Endothelial cell of umbilical vein (primary cell): ENCODE results near the gene PI4KA. TPM values are rescaled to one million over a fixed set of nuclear protein-coding genes. Genes with fewer than 3 reads are reported as not detected.

Experiments used
- BruUV-seq: library from RNA; stranded (reverse); fragments of 400-500 nt; replicated peaks from 2 replicates; lab custom pipeline; 2021; lab: Mats Ljungman, UMichigan
- CTCF ChIA-PET: fragments of 300-600, 350-600 bp; sonication (Branson Sonifier 250); formaldehyde crosslinking; loops from one replicate; lab custom pipeline; 2021; ENCODE audit warnings: antibody characterized with exemption, inconsistent platforms; lab: Charles Lee
- POLR2A ChIA-PET: fragments of 300-600, 350-600 bp; sonication (Branson Sonifier 250); formaldehyde crosslinking; loops from one replicate; lab custom pipeline; 2021; ENCODE audit warnings: antibody characterized with exemption, inconsistent platforms; lab: Charles Lee
- DNase-seq: peaks from one replicate; pipeline ENCODE4 v3.0.0-alpha.2; 2011; ENCODE audit warnings: low read depth, low spot score
- FAIRE-seq: peaks from 2 replicates; lab custom pipeline; 2011; peaks lifted over from hg19 to GRCh38; lab: Jason Lieb, UNC
- H2AFZ ChIP-seq: 2 replicates; pipeline ENCODE4 v1.6.0; 2012; ENCODE audit warnings: low read depth, low read length, control low read depth, inconsistent platforms
- H3K27ac ChIP-seq: 2 replicates; pipeline ENCODE4 v1.5.1; 2011; ENCODE audit warnings: low read depth, mild to moderate bottlenecking, control low read depth, low read length, moderate library complexity; ENCODE audit not compliant: insufficient read depth
- H3K27me3 ChIP-seq, 2 experiments: 2 replicates each; pipeline versions ENCODE4 v1.6.0 to v1.6.1; 2011; ENCODE audit warnings: low read length in 2 of 2, mixed read lengths in 1 of 2; ENCODE audit not compliant: control insufficient read depth in 2 of 2, insufficient read depth in 2 of 2
- H3K36me3 ChIP-seq, 2 experiments: 2 replicates in 1 of 2; 3 replicates in 1 of 2; pipeline ENCODE4 v1.5.1; 2011; ENCODE audit warnings: low read length in 2 of 2, mild to moderate bottlenecking in 1 of 2, moderate library complexity in 1 of 2; ENCODE audit not compliant: control insufficient read depth in 2 of 2, insufficient read depth in 2 of 2; ENCODE audit errors: extremely low read depth in 1 of 2
- H3K4me1 ChIP-seq: 3 replicates; pipeline ENCODE4 v1.5.1; 2011; ENCODE audit warnings: mild to moderate bottlenecking, low read length; ENCODE audit not compliant: control insufficient read depth, insufficient read depth; ENCODE audit errors: extremely low read depth
- H3K4me2 ChIP-seq: 2 replicates; pipeline ENCODE4 v1.6.1; 2011; ENCODE audit warnings: low read length, control low read depth, mixed read lengths; ENCODE audit not compliant: insufficient read depth
- H3K4me3 ChIP-seq, 3 experiments: fragments of 200-600 bp in 1 of 3; sonication (generic), shearing (Covaris generic) in 1 of 3; replicated peaks in 1 of 3; 2 replicates each; pipeline ENCODE4 v1.5.1; 2011 to 2016; ENCODE audit warnings: control low read depth in 3 of 3, low read length in 3 of 3, mild to moderate bottlenecking in 2 of 3, inconsistent platforms in 1 of 3, low read depth in 1 of 3, moderate library complexity in 1 of 3; ENCODE audit not compliant: insufficient read depth in 1 of 3
- H3K79me2 ChIP-seq: 2 replicates; pipeline ENCODE4 v1.6.0; 2012; ENCODE audit warnings: low read length, inconsistent platforms; ENCODE audit not compliant: control insufficient read depth, insufficient read depth
- H3K9ac ChIP-seq: replicated peaks from 2 replicates; pipeline ENCODE3; 2011; ENCODE audit warnings: low read length, control low read depth; ENCODE audit not compliant: insufficient read depth; ENCODE audit errors: extremely low read depth
- H3K9me1 ChIP-seq: replicated peaks from 3 replicates; pipeline ENCODE4 v1.6.0; 2011; ENCODE audit warnings: mild to moderate bottlenecking, low read length; ENCODE audit not compliant: control insufficient read depth, insufficient read depth; ENCODE audit errors: extremely low read depth
- H3K9me3 ChIP-seq: replicated peaks from 2 replicates; pipeline ENCODE4 v1.5.1; 2012; ENCODE audit warnings: low read length, inconsistent platforms; ENCODE audit not compliant: control insufficient read depth, insufficient read depth
- H4K20me1 ChIP-seq: replicated peaks from 2 replicates; pipeline ENCODE3; 2011; ENCODE audit warnings: mild to moderate bottlenecking, low read length; ENCODE audit not compliant: control insufficient read depth, insufficient read depth; ENCODE audit errors: extremely low read depth
- EZH2 ChIP-seq: IDR thresholded peaks from 2 replicates; pipeline ENCODE4 v1.6.1; 2012; ENCODE audit warnings: borderline replicate concordance, low read depth, mild to moderate bottlenecking, moderate library complexity, low read length, inconsistent platforms; ENCODE audit not compliant: severe bottlenecking
- FOS ChIP-seq: IDR thresholded peaks from 2 replicates; pipeline ENCODE4 v1.6.1; 2011; ENCODE audit warnings: mild to moderate bottlenecking, low read length, moderate library complexity, borderline replicate concordance; ENCODE audit not compliant: insufficient read depth
- GATA2 ChIP-seq: IDR thresholded peaks from 2 replicates; pipeline ENCODE4 v1.7.0; 2011; ENCODE audit warnings: low read depth, mild to moderate bottlenecking, moderate library complexity, mixed read lengths, low read length; ENCODE audit not compliant: insufficient read length, insufficient read depth
- JUN ChIP-seq: IDR thresholded peaks from 2 replicates; pipeline ENCODE4 v1.6.1; 2011; ENCODE audit warnings: borderline replicate concordance, low read depth; ENCODE audit not compliant: insufficient read length, insufficient read depth
- MAX ChIP-seq: IDR thresholded peaks from 2 replicates; pipeline ENCODE4 v1.6.1; 2011; ENCODE audit not compliant: insufficient read depth, insufficient read length
- MYC ChIP-seq: IDR thresholded peaks from one replicate; pipeline ENCODE4 v1.6.1; 2011; ENCODE audit warnings: mild to moderate bottlenecking, low read depth, low read length
- POLR2A ChIP-seq: IDR thresholded peaks from 2 replicates; pipeline ENCODE4 v1.6.1; 2012; ENCODE audit warnings: low read depth, mild to moderate bottlenecking, control low read depth, low read length
- POLR2AphosphoS5 ChIP-seq: IDR thresholded peaks from 2 replicates; pipeline ENCODE4 v1.6.1; 2012; ENCODE audit warnings: low read depth, mild to moderate bottlenecking, control low read depth, low read length, moderate library complexity; ENCODE audit not compliant: insufficient read depth
- dilution Hi-C: fragments of 300-500 bp; cut with MboI; formaldehyde crosslinking; loops from one replicate; pipeline ENCODE4 v1.15.0; 2019; ENCODE audit warnings: low sequenced_read_pairs; ENCODE audit not compliant: extremely low pct_ligation_motif_present
- intact Hi-C: fragments of 100-400 bp; cut with micrococcal nuclease; formaldehyde crosslinking; loops from one replicate; pipeline ENCODE4 v1.10.0; 2022
- polyA plus RNA-seq, 4 experiments: library from polyadenylated mRNA; depleted of rRNA in 3 of 4; stranded (reverse) in 3 of 4; unstranded in 1 of 4; fragments of >200 nt; gene quantifications; 2 replicates each; pipeline versions ENCODE4 v1.2.1 to v1.2.3, GENCODE V29; 2011 to 2012; ENCODE audit warnings: missing spikeins in 1 of 4
- total RNA-seq: library from RNA; stranded (reverse); gene quantifications from 2 replicates; pipeline ENCODE4 v1.2.3, GENCODE V29; 2021
- TF ChIP-seq, protein P1 (sequence below), 2 donors: IDR thresholded peaks; 1 replicate in 1 of 2; 2 replicates in 1 of 2; pipeline ENCODE4 v1.5.1; 2011; ENCODE audit warnings: low read length in 2 of 2, mild to moderate bottlenecking in 2 of 2, moderate library complexity in 2 of 2, control low read depth in 1 of 2, inconsistent platforms in 1 of 2, low read depth in 1 of 2; ENCODE audit not compliant: insufficient read depth in 1 of 2; ENCODE audit errors: extremely low read depth in 1 of 2

The PI4KA gene
- total and polyA plus RNA-seq, 2 donors (not counting 3 experiments of a cell fraction or from before 2014, with no cell fraction given) = 28.9 to 56.4 TPM

GRCh38 chr22:20864186-20864908, 5.7 kb upstream of the PI4KA start:
- no peak for DNase-seq
- POLR2A ChIA-PET = interaction anchor here (0.5 kb wide), 1 partner anchor 778 kb away, joined by 6 read pairs; the partner anchor contains the start of gene SDF2L1
- Histone ChIP-seq H3K9me3 (no peaks in the 10 kb centered on the region), H3K4me3 (no peak overlapping the region), H3K79me2 (peaks cover 5% of the 10 kb centered on the region), H3K27me3 (no peaks in the 10 kb centered on the region), H3K4me1 (peaks cover 10% of the 10 kb centered on the region), H3K27ac (no peak overlapping the region), H2AFZ (no peak overlapping the region), H4K20me1 (no peaks in the 10 kb centered on the region), H3K36me3 (peaks cover 0 to 7% of the 10 kb centered on the region in 2 experiments), H3K9me1 (no peaks in the 10 kb centered on the region), H3K9ac (no peak overlapping the region), H3K4me2 (no peak overlapping the region)
- no peak for FAIRE-seq
- no TSS peak for BruUV-seq
- CTCF ChIA-PET = interaction anchor here (1.0 kb wide), 1 partner anchor 21 kb away, joined by 3 read pairs; no protein-coding TSS in a partner anchor
- TF ChIP-seq JUN = no peak
- TF ChIP-seq MYC = no peak
- TF ChIP-seq GATA2 = no peak
- TF ChIP-seq MAX = no peak
- dilution Hi-C loops (no loop called here), intact Hi-C loops (no loop called here)

DNA sequence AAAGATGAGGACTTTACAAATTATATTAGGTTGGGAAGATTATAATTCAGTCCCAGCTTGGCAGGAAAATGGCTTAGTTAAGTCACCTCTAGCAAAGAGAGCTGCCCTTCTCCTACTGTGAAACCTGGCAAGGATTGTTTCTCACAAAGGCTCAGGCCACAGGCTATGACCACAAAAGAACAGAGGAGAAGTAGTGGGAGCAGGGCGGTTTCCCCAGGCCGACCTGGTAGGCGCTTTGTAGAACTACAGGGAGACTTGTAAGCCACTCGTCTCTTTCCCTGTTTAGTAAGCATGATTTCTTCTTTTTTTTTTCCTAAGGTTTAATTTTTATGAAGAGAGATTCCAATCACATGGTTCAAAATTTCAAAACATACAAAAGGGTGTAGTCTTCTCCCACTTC, 4.8 kb upstream of the PI4KA start:
- dilution Hi-C loops = no loop called here
- peaks cover 0 to 7% of the 10 kb centered on the region in 2 experiments for H3K36me3 ChIP-seq
- intact Hi-C loops = no loop called here
- FAIRE-seq (no peak), DNase-seq (no peak)
- H3K9me3 ChIP-seq = no peaks in the 10 kb centered on the region
- H3K79me2 ChIP-seq = peaks cover 5% of the 10 kb centered on the region
- H3K9ac ChIP-seq = no peak overlapping the region
- no peak overlapping the region for H3K27ac ChIP-seq
- H3K4me2 ChIP-seq = no peak overlapping the region
- CTCF ChIA-PET = no interaction called here
- H4K20me1 ChIP-seq = no peaks in the 10 kb centered on the region
- peaks cover 11% of the 10 kb centered on the region for H3K4me1 ChIP-seq
- BruUV-seq = no TSS peak
- H3K27me3 ChIP-seq = no peaks in the 10 kb centered on the region
- no peak overlapping the region for H3K4me3 ChIP-seq
- TF ChIP-seq JUN (no peak), EZH2 (no peak), FOS (no peak), MYC (no peak), MAX (no peak), POLR2AphosphoS5 (no peak), POLR2A (no peak), GATA2 (no peak)
- TF ChIP-seq, protein P1, sequence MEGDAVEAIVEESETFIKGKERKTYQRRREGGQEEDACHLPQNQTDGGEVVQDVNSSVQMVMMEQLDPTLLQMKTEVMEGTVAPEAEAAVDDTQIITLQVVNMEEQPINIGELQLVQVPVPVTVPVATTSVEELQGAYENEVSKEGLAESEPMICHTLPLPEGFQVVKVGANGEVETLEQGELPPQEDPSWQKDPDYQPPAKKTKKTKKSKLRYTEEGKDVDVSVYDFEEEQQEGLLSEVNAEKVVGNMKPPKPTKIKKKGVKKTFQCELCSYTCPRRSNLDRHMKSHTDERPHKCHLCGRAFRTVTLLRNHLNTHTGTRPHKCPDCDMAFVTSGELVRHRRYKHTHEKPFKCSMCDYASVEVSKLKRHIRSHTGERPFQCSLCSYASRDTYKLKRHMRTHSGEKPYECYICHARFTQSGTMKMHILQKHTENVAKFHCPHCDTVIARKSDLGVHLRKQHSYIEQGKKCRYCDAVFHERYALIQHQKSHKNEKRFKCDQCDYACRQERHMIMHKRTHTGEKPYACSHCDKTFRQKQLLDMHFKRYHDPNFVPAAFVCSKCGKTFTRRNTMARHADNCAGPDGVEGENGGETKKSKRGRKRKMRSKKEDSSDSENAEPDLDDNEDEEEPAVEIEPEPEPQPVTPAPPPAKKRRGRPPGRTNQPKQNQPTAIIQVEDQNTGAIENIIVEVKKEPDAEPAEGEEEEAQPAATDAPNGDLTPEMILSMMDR (IDR thresholded peaks at IDR 0.05; ENCODE audit: extremely low read depth in 1 of 2, insufficient read depth in 1 of 2, low read depth in 1 of 2, low read length in 2 of 2) = no peak
- POLR2A ChIA-PET = no interaction called here
- no peak overlapping the region for H2AFZ ChIP-seq
- no peaks in the 10 kb centered on the region for H3K9me1 ChIP-seq
